Measurements from ENCODE around the gene SMAD2. TPM values are rescaled to one million over a fixed set of nuclear protein-coding genes. Genes with fewer than 3 reads are reported as not detected.

SMAD2 gene
- total RNA-seq, 4 donors from 2014 or later, result 38.1 to 67.7 (median 42.4) TPM

- Histone ChIP-seq H3K36me3 (no peaks in the 10 kb centered on the region), H3K4me3 (no peak overlapping the region), H3K9me3 (no peaks in the 10 kb centered on the region), H3K4me1 (peaks cover 0 to 5% (median 0%) of the 10 kb centered on the region in 3 donors), H3K27ac (no peak overlapping the region), H3K27me3 (peaks cover 0 to 24% (median 0%) of the 10 kb centered on the region in 4 donors)
- intact Hi-C loops (cut with DNase I), result no loop called here
- DNase-seq, result no peak
- TF ChIP-seq POLR2A (IDR thresholded peaks at IDR 0.05), result no peak
- TF ChIP-seq CTCF (IDR thresholded peaks at IDR 0.05), result no peak
- WGBS, 2 donors, result 36 to 57% methylated on average over 9 to 10 of the region's 10 CpGs
Measured at GRCh38 chr18:47800248-47800647, 130.2 kb downstream of the SMAD2 start.

GRCh38 chr18:47799376-47799775 lies 131.1 kb downstream of the SMAD2 start:
- 78 to 84% methylated on average over 8 to 9 of the region's 13 CpGs for WGBS, 2 donors

GRCh38 chr18:47798366-47798765 lies 132.1 kb downstream of the SMAD2 start:
- peaks cover 0 to 16% (median 0%) of the 10 kb centered on the region in 3 donors for H3K4me1 ChIP-seq
- H3K9me3 ChIP-seq, result no peaks in the 10 kb centered on the region
- no peak for DNase-seq
- no peak overlapping the region for H3K4me3 ChIP-seq
- WGBS, 2 donors, result 74 to 78% methylated on average over 6 to 7 of the region's 11 CpGs
- intact Hi-C loops (cut with DNase I), result no loop called here
- peaks cover 0 to 27% (median 0%) of the 10 kb centered on the region in 4 donors for H3K27me3 ChIP-seq
- no peak overlapping the region for H3K27ac ChIP-seq
- no peaks in the 10 kb centered on the region for H3K36me3 ChIP-seq
- no peak for TF ChIP-seq POLR2A (IDR thresholded peaks at IDR 0.05)
- TF ChIP-seq CTCF (IDR thresholded peaks at IDR 0.05), result no peak

More at GRCh38 chr18:47799376-47799775, 131.1 kb downstream of the SMAD2 start:
- no peak overlapping the region for H3K4me3 ChIP-seq
- H3K4me1 ChIP-seq, result peaks cover 0 to 14% (median 0%) of the 10 kb centered on the region in 3 donors
- peaks cover 0 to 27% (median 0%) of the 10 kb centered on the region in 4 donors for H3K27me3 ChIP-seq
- H3K27ac ChIP-seq, result no peak overlapping the region
- no peak for DNase-seq
- intact Hi-C loops (cut with DNase I), result no loop called here
- TF ChIP-seq CTCF (IDR thresholded peaks at IDR 0.05) (no peak), POLR2A (IDR thresholded peaks at IDR 0.05) (no peak)
- no peaks in the 10 kb centered on the region for H3K36me3 ChIP-seq
- no peaks in the 10 kb centered on the region for H3K9me3 ChIP-seq

GRCh38 chr18:47797126-47797525 lies 133.3 kb downstream of the SMAD2 start:
- TF ChIP-seq POLR2A (IDR thresholded peaks at IDR 0.05), result no peak
- TF ChIP-seq CTCF (IDR thresholded peaks at IDR 0.05), result no peak
- Histone ChIP-seq H3K27me3 (peaks cover 0 to 27% (median 0%) of the 10 kb centered on the region in 4 donors), H3K4me1 (peaks cover 0 to 16% (median 0%) of the 10 kb centered on the region in 3 donors), H3K4me3 (no peak overlapping the region), H3K36me3 (no peaks in the 10 kb centered on the region), H3K9me3 (no peaks in the 10 kb centered on the region), H3K27ac (no peak overlapping the region)
- WGBS, 2 donors, result 82 to 85% methylated on average over 5 of the region's 5 CpGs
- no peak for DNase-seq
- intact Hi-C loops (cut with DNase I), result no loop called here

- Histone ChIP-seq H3K4me3 (peak overlapping the region in 1 of 4 donors; percentile 12), H3K9me3 (no peaks in the 10 kb centered on the region), H3K36me3 (no peaks in the 10 kb centered on the region), H3K4me1 (peaks cover 0 to 16% (median 0%) of the 10 kb centered on the region in 3 donors), H3K27me3 (peaks cover 0 to 23% (median 0%) of the 10 kb centered on the region in 4 donors), H3K27ac (no peak overlapping the region)
- WGBS, 2 donors, result 26 to 46% methylated on average over 7 of the region's 7 CpGs
- intact Hi-C loops (cut with DNase I), result no loop called here
- no peak for TF ChIP-seq POLR2A (IDR thresholded peaks at IDR 0.05)
- no peak for DNase-seq
Measured at GRCh38 chr18:47795434-47795814, 135.0 kb downstream of the SMAD2 start.

All from esophagus squamous epithelium (tissue), 5 donors.